K562 (cell line): Measurements from ENCODE around the gene RBM19. TPM values are rescaled to one million over a fixed set of nuclear protein-coding genes. Genes with fewer than 3 reads are reported as not detected.

Experiments used
- ARNT ChIP-seq, 2 experiments: fragments of 450-650 bp; IDR thresholded peaks; 2 replicates each; pipeline ENCODE4 v1.6.1; 2016; ENCODE audit warnings: mild to moderate bottlenecking in 1 of 2
- ATF1 ChIP-seq, 2 experiments: fragments of 450-650 bp in 1 of 2; IDR thresholded peaks; 2 replicates each; pipeline ENCODE4 v1.6.1; 2016; ENCODE audit warnings: missing compliant biosample characterization in 1 of 2, missing genetic modification characterization in 1 of 2
- BRD9 ChIP-seq: fragments of 450-650 bp; IDR thresholded peaks from 2 replicates; pipeline ENCODE4 v1.6.1; 2018; ENCODE audit warnings: low read depth; ENCODE audit not compliant: partially characterized antibody
- CBFA2T2 ChIP-seq: fragments of 450-650 bp; conservative IDR thresholded peaks from 2 replicates; pipeline ENCODE4 v1.6.1; 2017; ENCODE audit warnings: mild to moderate bottlenecking
- DMBX1 ChIP-seq: fragments of 250-450 bp; sonication (Bioruptor Pico); IDR thresholded peaks from 2 replicates; pipeline ENCODE4 v1.8.0; 2022; ENCODE audit warnings: inconsistent platforms, mild to moderate bottlenecking, moderate library complexity, borderline replicate concordance
- E4F1 ChIP-seq: fragments of 250-450 bp; sonication (Bioruptor Pico); IDR thresholded peaks from 2 replicates; pipeline ENCODE4 v1.5.0; 2021; ENCODE audit warnings: mild to moderate bottlenecking, borderline replicate concordance
- FOXP4 ChIP-seq: sonication (generic); formaldehyde crosslinking; IDR thresholded peaks from 2 replicates; pipeline ENCODE4 v1.8.0; 2022; ENCODE audit warnings: mild to moderate bottlenecking, missing genetic modification reagents, borderline replicate concordance
- FUS ChIP-seq: fragments of 200-400 bp; formaldehyde crosslinking; optimal IDR thresholded peaks from 2 replicates; pipeline ENCODE3; 2017; ENCODE audit warnings: low read depth, low read length
- MAX ChIP-seq: sonication (generic); formaldehyde crosslinking; IDR thresholded peaks from 2 replicates; pipeline ENCODE4 v1.9.0; 2022; ENCODE audit warnings: mild to moderate bottlenecking, missing genetic modification reagents
- MYC ChIP-seq, 2 experiments: fragments of 250-450 bp in 1 of 2; sonication (Bioruptor Pico) in 1 of 2; IDR thresholded peaks; 2 replicates each; pipeline versions ENCODE4 v1.5.1 to v1.6.1; 2012 to 2021; ENCODE audit warnings: low read depth in 2 of 2, borderline replicate concordance in 1 of 2, improper control_type of control experiment in 1 of 2, low read length in 1 of 2, mild to moderate bottlenecking in 1 of 2, moderate library complexity in 1 of 2
- NKRF ChIP-seq: fragments of 450-650 bp; IDR thresholded peaks from 2 replicates; pipeline ENCODE4 v1.6.1; 2016; ENCODE audit warnings: borderline replicate concordance
- POLR2G ChIP-seq: fragments of 200-400 bp; formaldehyde crosslinking; IDR thresholded peaks from 2 replicates; pipeline ENCODE4 v1.6.1; 2017; ENCODE audit warnings: low read depth, mild to moderate bottlenecking, antibody characterized with exemption, low read length, moderate library complexity
- SMARCE1 ChIP-seq: fragments of 450-650 bp; IDR thresholded peaks from 2 replicates; pipeline ENCODE4 v1.7.1; 2016; ENCODE audit warnings: mild to moderate bottlenecking
- TEAD2 ChIP-seq: fragments of 450-650 bp; IDR thresholded peaks from 2 replicates; pipeline ENCODE4 v1.6.1; 2016; ENCODE audit warnings: missing genetic modification characterization, control low read depth, missing compliant biosample characterization
- ZBTB1 ChIP-seq: sonication (generic); formaldehyde crosslinking; IDR thresholded peaks from 2 replicates; pipeline ENCODE4 v1.8.1; 2023; ENCODE audit warnings: missing genetic modification reagents, low read depth, mild to moderate bottlenecking, borderline replicate concordance
- ZNF12 ChIP-seq: sonication (generic); formaldehyde crosslinking; IDR thresholded peaks from 2 replicates; pipeline ENCODE4 v1.4.0; 2020; ENCODE audit warnings: mild to moderate bottlenecking, missing genetic modification reagents
- ZNF507 ChIP-seq: conservative IDR thresholded peaks from 2 replicates; pipeline ENCODE4 v1.6.1; 2017; ENCODE audit warnings: missing genetic modification characterization, missing compliant biosample characterization
- polyA plus RNA-seq, 8 experiments: library from polyadenylated mRNA; depleted of rRNA in 4 of 8; stranded (reverse) in 5 of 8; unstranded in 3 of 8; fragments of >200 nt; fragmentation: Nextera tagmentation in 2 of 8; fragmentation: Illumina TruSeq in 1 of 8; extraction: Ambion mirVana in 2 of 8; extraction: Trizol in 1 of 8; gene quantifications; 2 replicates each; pipeline versions ENCODE4 v1.2.1 to v1.2.3, GENCODE V29; 2011 to 2014; ENCODE audit warnings: inconsistent platforms in 1 of 8, missing spikeins in 1 of 8
- total RNA-seq, 7 experiments: library from RNA; depleted of rRNA in 6 of 7; stranded (reverse); fragments of >200 nt in 6 of 7; fragmentation: Illumina TruSeq in 2 of 7; extraction: Trizol in 2 of 7; gene quantifications; 2 replicates each; pipeline versions ENCODE4 v1.2.1 to v1.2.3, GENCODE V29; 2011 to 2021; ENCODE audit warnings: low replicate concordance in 1 of 7
- TF ChIP-seq, protein P1 (sequence below), 2 experiments: fragments of 450-650 bp in 1 of 2; sonication (generic) in 1 of 2; formaldehyde crosslinking in 1 of 2; IDR thresholded peaks in 1 of 2; conservative IDR thresholded peaks in 1 of 2; 2 replicates each; pipeline versions ENCODE4 v1.6.1 to v1.8.1; 2016 to 2023; ENCODE audit warnings: mild to moderate bottlenecking in 2 of 2, moderate library complexity in 2 of 2, inconsistent platforms in 1 of 2, missing genetic modification reagents in 1 of 2

The RBM19 gene
- total and polyA plus RNA-seq, 9 of the 15 experiments (the other 6 are each of a cell fraction or from before 2014, with no cell fraction given): 16.0 to 58.4 (median 37.9) TPM

- TF ChIP-seq FOXP4 (CRISPR knock-in tag): no peak
- no peak for TF ChIP-seq DMBX1 (CRISPR knock-in tag)
- TF ChIP-seq NKRF: no peak
- TF ChIP-seq ZBTB1 (CRISPR knock-in tag): peak; percentile 62; the same call in 1 of the 2 replicates
- peak; percentile 22; the same call in 1 of the 2 replicates for TF ChIP-seq E4F1
- TF ChIP-seq CBFA2T2: peak; percentile 44
- no peak for TF ChIP-seq ATF1 (CRISPR knock-in tag; IDR thresholded peaks at IDR 0.05)
- TF ChIP-seq ATF1 (tag; IDR thresholded peaks at IDR 0.05): peak; percentile 69
- peak in 1 of 2 experiments; percentile 13; a peak in 1 of 4 replicates for TF ChIP-seq ARNT (IDR thresholded peaks at IDR 0.05)
- peak; percentile 89 for TF ChIP-seq MAX (CRISPR knock-in tag)
- TF ChIP-seq MYC (IDR thresholded peaks at IDR 0.05; ENCODE audit: low read depth, low read length): no peak; the same call in none of the 2 replicates
- TF ChIP-seq MYC (CRISPR knock-in tag; IDR thresholded peaks at IDR 0.05; ENCODE audit: borderline replicate concordance, low read depth): 0 out of 2 replicates have a peak, but pooled peaks have one; percentile 25
- TF ChIP-seq ZNF507 (tag): no peak
- TF ChIP-seq POLR2G: peak; percentile 65
- TF ChIP-seq TEAD2 (tag): no peak
- TF ChIP-seq SMARCE1: peak; percentile 56; the same call in 1 of the 2 replicates
- TF ChIP-seq, protein P1, sequence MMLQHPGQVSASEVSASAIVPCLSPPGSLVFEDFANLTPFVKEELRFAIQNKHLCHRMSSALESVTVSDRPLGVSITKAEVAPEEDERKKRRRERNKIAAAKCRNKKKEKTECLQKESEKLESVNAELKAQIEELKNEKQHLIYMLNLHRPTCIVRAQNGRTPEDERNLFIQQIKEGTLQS (IDR thresholded peaks at IDR 0.05): peak; percentile 67; the same call in 1 of the 2 replicates
- TF ChIP-seq, protein P1 (CRISPR knock-in tag; conservative IDR thresholded peaks at IDR 0.05): no peak
- no peak for TF ChIP-seq FUS
- no peak for TF ChIP-seq ZNF12
- TF ChIP-seq BRD9: peak; percentile 35
Measured at GRCh38 chr12:113933201-113933786, 32.8 kb downstream of the RBM19 start (continued).
